Stimulated activated CD8-positive, alpha-beta memory T cell treated with anti-CD3 and anti-CD28 coated beads, Interleukin-4, amount 100 ng/mL, for 48 hours (primary cell): ENCODE data around the gene CPSF3.
A peak's percentile ranks its signal among the peaks of the same experiment; 100 is the strongest.

ENCODE experiments used
- DNase-seq: peaks from one replicate; pipeline ENCODE4 v3.0.0-alpha.2; 2020

CPSF3 gene

DNA sequence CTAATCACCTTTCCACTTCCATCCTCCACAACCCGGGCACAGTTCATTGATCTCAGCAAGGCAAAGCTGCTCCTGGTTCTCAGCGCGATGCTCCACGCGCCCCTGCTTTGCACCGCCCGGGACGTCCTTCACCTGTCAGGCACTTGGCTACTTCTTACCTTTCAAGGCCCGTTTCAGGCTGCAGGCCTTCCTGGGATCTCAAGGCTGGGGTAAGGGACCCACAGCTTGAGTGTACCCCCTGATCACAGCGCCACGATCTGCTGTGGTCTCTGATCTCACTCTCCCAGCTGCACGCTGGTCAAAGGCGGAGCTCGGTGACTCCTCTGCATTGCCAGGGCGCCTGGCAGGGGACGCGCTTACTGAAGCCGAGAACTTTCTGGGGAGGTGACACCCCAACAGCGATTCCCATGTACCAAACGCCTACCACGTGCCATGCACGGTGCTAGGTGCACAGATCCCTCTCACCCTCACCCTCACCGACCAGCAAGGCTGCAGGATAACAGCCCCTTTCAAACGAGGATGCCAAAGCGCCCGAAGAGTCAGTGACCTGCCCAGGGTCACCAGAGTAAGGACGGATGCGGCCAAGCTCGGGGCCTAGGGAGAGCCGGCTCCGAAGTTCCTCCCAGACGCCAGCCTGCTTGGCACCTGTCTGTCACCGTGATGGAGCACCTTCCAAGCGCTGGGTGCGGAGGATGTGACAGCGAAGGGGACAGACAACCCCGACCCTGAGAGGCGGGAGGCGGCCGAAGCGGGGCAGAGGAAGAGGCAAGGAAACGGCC, 944 bp upstream of the CPSF3 start:
- DNase-seq, result peak; percentile 75

- peak; percentile 41 for DNase-seq
These were observed 443 bp downstream of the CPSF3 start for GRCh38 chr2:9423922-9424272.

DNA sequence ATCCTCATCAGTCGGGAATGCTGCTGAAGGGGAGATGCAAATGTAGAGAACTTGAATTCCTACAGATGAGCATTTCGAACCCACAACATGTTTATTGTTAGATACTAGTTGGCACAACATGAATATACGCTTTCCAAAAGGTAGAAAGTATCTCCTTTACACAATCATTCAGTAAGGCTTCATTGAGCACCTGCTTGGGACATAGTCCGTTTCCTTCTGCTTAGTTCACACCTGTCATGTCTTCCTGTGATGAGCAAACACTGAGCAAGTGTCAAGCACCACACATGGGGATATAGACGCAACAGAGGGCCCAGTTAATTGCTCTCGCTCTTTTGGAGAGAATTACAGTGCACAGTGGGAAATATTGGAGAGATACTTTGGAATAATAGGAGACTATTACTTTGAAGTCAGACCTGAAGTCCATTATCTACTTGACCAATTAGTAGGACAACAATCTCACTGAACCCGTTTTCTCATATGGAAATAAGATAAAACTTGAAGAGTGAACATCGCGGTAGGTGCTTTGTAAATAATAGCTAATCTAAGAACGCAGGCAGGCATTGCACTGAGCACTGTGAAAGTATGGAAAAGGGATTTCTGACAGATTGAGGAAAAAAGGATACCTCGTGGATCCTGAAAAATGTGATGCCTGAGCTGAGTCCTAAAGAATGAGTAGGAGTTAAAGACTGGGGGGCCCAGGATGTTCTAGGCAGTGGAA, 1.2 kb downstream of the CPSF3 start:
- no peak for DNase-seq

GRCh38 chr2:9428965-9429577, 5.6 kb downstream of the CPSF3 start:
- no peak for DNase-seq

DNA sequence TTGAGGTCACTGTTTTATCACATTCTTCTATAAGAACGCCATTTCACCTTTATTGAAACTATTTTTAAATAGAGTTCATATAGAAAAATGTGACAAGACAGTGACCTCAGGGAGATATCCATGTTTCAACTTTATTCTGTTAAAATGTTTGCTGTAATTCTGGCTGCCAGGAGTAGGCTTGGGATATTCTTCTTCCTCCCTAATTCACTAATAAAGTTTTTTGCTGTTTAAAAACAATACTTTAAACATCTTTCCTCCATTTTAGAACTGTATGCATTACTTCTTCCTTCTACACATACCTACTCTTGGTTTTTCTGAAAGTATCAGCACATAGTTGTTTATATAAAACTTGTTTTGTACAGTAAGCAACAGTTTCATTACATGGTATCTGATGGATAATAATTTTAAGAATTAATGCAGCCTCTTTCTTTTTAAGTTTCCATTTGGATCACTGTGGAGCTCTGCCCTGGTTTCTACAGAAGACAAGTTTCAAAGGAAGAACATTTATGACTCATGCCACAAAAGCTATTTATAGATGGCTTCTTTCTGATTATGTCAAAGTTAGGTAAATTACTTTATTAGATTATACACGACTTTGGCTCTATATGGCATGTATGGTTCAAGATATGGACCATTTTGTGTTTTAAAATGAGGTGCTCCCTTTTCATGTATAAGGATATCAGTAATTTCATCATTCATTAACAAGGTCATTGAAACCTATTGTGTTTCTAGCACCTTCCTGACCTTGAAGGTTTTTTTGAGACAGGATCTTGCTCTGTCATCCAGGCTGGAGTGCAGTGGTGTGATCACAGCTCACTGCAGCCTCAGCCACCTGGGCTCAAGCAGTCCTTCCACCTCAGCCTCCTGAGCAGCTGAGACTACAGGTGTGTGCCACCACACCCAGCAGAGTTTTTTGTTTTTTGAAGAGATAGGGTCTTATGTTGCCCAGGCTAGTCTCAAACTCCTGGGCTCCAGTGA, 7.2 kb downstream of the CPSF3 start:
- DNase-seq, result no peak

GRCh38 chr2:9434489-9434888, 11.0 kb downstream of the CPSF3 start:
- DNase-seq, result no peak

- DNase-seq, result no peak
These were observed 16.1 kb downstream of the CPSF3 start for GRCh38 chr2:9439536-9439935.

- DNase-seq, result no peak
These were observed 16.7 kb downstream of the CPSF3 start for GRCh38 chr2:9440058-9440727.

DNA sequence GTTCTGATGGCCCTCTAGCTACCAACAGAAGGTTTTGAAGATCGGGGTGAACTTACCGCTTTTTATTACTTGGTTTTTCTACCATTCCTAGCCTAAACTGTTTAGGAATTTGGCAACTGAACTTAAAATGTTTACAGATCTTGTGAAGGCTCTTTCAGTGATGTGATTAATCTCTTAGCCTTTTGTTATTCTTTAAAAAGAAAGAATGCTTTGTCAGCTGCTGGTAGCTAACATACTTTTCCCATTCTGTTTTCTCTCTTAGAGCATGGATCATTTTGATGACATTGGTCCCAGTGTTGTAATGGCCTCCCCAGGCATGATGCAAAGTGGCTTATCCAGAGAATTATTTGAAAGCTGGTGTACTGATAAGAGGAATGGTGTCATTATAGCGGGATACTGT, 18.1 kb downstream of the CPSF3 start:
- no peak for DNase-seq

GRCh38 chr2:9443526-9443925, 20.1 kb downstream of the CPSF3 start:
- no peak for DNase-seq

DNA sequence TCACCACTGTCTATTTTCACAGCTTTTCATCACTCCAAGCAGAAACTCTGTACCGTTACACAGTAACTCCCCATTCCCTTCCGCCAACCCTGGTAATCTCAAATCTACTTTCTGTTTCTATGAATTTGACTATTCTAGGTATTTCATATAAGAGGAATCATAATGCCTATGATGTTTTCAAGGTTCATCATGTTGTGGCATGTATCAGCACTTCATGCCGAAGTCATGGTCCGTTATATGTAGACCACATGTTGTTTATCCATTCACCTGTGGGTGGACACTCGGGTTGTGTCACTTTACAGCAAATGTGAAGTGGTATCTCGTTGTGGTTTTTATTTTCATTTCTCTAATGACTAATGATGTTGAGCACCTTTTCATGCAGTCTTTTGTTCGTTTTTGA, 21.6 kb downstream of the CPSF3 start:
- no peak for DNase-seq

DNA sequence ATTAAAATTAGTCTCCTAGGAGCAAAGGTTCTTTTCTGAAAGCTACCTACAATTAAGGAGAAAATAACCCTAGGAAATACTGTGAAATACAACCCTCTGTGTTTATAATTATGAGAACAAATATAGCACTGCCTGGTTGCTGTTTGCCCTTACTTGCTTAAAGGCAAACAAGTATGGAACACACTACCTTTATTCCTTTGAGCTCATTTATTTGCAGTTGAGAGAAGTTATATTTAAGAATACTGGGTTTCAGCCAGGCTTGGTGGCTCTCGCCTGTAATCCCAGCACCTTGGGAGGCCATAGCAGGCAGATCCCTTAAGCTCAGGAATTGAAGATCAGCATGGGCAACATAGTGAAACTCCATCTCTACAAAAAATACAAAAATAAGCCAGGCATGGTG, 27.8 kb downstream of the CPSF3 start:
- no peak for DNase-seq

- DNase-seq, result no peak
These were observed 37.1 kb downstream of the CPSF3 start for GRCh38 chr2:9460441-9461017.

- no peak for DNase-seq
These were observed 37.6 kb downstream of the CPSF3 start for GRCh38 chr2:9461079-9461478.

DNA sequence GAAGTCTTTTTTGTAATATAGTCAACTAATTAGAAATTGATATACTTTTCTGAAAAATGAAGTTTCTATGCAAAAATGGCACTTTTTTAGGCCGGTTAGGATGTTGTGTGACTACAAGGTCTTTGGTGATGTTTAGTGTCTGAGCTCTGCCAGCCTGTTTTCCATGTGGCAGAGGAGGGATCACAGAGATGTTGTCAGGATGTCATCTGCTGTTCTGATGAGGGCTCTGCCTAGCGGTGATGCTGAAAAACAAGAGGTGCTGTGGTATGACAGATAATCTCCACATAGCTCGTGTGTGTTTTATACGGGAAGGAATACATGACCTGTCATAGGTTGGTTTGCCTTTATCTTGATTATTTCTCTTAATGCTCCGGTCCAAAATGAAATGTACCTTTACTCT, 38.9 kb downstream of the CPSF3 start:
- no peak for DNase-seq

- no peak for DNase-seq
These were observed 39.6 kb downstream of the CPSF3 start for GRCh38 chr2:9462886-9463697.

GRCh38 chr2:9463698-9464034, 40.2 kb downstream of the CPSF3 start:
- peak; percentile 39 for DNase-seq

GRCh38 chr2:9465170-9465569, 41.7 kb downstream of the CPSF3 start:
- no peak for DNase-seq

- DNase-seq, result no peak
These were observed 42.8 kb downstream of the CPSF3 start for GRCh38 chr2:9466147-9466683.

DNA sequence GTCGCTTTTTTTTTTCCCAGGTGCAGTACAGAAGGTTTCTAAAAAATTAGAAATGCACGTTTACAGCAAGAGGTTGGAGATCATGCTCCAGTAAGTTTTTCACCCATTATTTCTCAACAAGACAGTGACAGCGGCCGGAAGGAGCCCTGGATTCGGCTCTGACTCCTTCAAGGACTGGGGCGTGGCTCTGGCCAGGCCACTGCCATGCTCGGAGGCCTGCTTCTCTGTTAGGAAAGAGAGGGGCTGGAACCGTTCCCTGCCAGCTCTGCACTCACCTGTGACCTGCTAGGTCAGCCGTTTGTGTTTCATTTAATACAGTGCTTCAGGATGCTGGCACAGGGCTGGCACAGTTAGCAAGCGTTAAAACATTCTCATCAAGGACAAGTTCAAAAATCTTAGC, 44.2 kb downstream of the CPSF3 start:
- no peak for DNase-seq

DNA sequence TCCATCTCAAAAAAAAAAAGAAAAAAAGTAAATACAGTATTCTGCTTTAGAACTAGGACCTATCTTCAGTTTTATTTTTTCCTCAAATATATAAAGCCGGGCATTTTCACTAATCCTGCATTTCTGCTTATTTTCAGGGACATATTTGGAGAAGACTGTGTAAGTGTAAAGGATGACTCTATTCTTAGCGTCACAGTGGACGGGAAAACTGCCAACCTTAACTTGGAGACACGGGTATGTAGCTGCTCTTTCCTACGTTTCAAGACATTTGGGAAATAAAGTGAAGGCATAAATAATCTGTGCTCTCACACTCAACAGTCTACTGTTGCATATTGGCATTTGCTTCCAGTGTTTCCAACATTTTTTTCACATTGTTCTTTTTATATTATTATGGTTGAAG, 47.8 kb downstream of the CPSF3 start:
- DNase-seq, result no peak
